Activated T-cell treated with anti-CD3 and anti-CD28 coated beads, Interleukin-2, amount 50 U/mL, for 72 hours (primary cell): ENCODE data around the gene RNF150. TPM values are rescaled to one million over a fixed set of nuclear protein-coding genes. Genes with fewer than 3 reads are reported as not detected.
"Not testable (repeated sequence)": the region's sequence is repeated elsewhere in the genome, so short reads cannot be mapped to it uniquely, and the experiment has no call there.

ENCODE experiments used
- ATAC-seq, 2 donors: fragments of 150-1000 bp; cut with Tn5 transposase; replicated peaks in 1 of 2; 2 replicates each; pipeline ENCODE4 v1.10.0; 2021; ENCODE audit warnings: moderate library complexity in 2 of 2, mild to moderate bottlenecking in 1 of 2
- DNase-seq, 2 donors: peaks; one replicate each; pipeline ENCODE4 v3.0.0; 2021 to 2022; ENCODE audit warnings: mixed read lengths in 1 of 2
- H3K27ac Mint-ChIP-seq: one replicate; pipeline ENCODE4 v1.8.0; 2022; ENCODE audit warnings: mild to moderate bottlenecking, moderate library complexity, mixed read lengths
- H3K27me3 Mint-ChIP-seq: one replicate; pipeline ENCODE4 v1.8.0; 2022; ENCODE audit warnings: low read depth, mixed read lengths
- H3K36me3 Mint-ChIP-seq, 2 donors: one replicate each; pipeline ENCODE4 v1.8.0; 2022; ENCODE audit warnings: mixed read lengths in 2 of 2, mild to moderate bottlenecking in 1 of 2; ENCODE audit not compliant: insufficient read depth in 2 of 2
- H3K4me1 Mint-ChIP-seq: one replicate; pipeline ENCODE4 v1.8.0; 2022; ENCODE audit warnings: low read depth, mixed read lengths
- H3K4me3 Mint-ChIP-seq, 2 donors: one replicate each; pipeline ENCODE4 v1.8.0; 2022; ENCODE audit warnings: mild to moderate bottlenecking in 2 of 2, mixed read lengths in 2 of 2, moderate library complexity in 2 of 2
- H3K9me3 Mint-ChIP-seq, 2 donors: one replicate each; pipeline ENCODE4 v1.8.0; 2022; ENCODE audit warnings: mixed read lengths in 2 of 2
- total RNA-seq, 2 donors: library from RNA; stranded (reverse); gene quantifications; one replicate each; pipeline ENCODE4 v1.2.3, GENCODE V29; 2022

RNF150 gene
- total RNA-seq, 2 donors from 2014 or later: 0.10 to 0.46 TPM

DNA sequence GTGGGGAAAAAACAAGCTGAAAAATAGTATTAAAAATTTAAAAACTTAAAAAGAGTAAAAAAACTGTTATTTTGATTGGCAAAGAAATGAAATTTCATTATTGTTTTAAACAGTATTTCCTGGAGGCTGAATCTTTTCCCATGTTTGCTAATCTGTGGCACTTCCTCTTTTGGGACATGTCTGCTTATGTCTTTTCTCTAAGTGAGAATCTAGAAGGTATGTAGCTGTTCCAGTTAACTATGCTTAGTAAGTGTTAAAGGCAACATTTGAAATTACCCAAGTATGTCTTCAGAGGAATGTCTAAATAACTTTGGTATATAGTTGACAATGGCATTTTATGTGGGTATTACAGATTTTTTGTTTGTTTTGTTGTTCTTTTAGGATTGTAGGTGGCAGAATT lies 295.5 kb downstream of the RNF150 start:
- Mint-ChIP-seq H3K9me3 (no peaks in the 10 kb centered on the region), H3K4me3 (no peak overlapping the region), H3K4me1 (no peaks in the 10 kb centered on the region), H3K36me3 (no peaks in the 10 kb centered on the region), H3K27ac (no peak overlapping the region), H3K27me3 (no peaks in the 10 kb centered on the region)
- DNase-seq: no peak
- no peak for ATAC-seq

DNA sequence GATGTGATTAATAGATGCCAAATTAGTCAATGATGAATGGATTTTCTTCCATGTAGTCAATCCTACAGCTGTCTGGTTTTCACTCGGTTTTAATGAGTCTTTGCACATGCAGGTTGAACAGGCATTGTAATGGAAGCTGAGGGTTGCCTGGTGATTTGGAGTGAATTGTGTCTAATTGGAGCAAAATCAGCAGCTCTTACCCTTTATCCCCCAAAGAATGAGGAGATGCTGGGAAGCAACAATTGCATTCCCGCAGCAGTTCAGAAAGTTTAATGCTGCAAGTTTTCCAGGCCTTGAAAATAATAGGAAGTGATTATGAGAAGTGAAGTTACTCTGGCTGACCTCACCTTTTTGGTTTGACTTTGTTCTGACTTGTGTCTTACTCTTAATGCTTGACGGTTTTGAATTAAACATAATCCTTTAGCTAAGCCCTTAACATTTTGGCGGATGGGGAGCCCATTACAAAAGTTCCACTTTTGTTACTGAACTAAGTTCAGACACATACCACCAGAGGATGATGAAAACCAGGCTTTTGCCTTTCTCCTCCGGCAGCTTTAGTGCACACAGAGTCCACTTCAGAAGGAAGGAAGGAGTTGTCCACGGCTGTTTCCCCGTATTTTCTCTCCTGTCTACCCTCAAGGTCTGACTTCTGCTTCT lies 298.3 kb downstream of the RNF150 start:
- H3K36me3 Mint-ChIP-seq: no peaks in the 10 kb centered on the region
- DNase-seq (no peak), ATAC-seq (no peak)
- no peaks in the 10 kb centered on the region for H3K27me3 Mint-ChIP-seq
- peaks cover 0 to 2% of the 10 kb centered on the region in 2 donors for H3K9me3 Mint-ChIP-seq
- H3K4me3 Mint-ChIP-seq: no peak overlapping the region
- no peaks in the 10 kb centered on the region for H3K4me1 Mint-ChIP-seq
- H3K27ac Mint-ChIP-seq: no peak overlapping the region

DNA sequence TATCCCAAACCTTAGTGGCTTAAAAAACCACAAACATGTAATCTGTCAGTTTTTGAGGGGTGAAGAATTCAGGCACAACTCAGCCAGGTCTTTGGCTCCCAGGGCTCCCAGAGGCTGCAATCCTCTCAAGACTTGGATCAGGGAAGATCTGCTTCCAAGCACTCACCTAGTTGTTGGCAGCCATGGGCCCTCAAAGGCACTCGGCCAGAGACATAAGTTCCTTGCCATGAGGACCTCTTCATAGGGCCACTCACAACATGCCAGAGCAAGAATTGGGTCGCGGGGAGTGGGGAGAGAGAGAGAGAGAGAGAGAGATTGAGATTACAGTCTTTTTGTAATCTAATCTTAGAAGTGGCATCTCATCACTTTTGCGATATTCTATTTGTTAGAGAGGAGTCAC lies 300.0 kb downstream of the RNF150 start:
- peaks cover 0 to 2% of the 10 kb centered on the region in 2 donors for H3K9me3 Mint-ChIP-seq
- H3K27ac Mint-ChIP-seq: no peak overlapping the region
- no peaks in the 10 kb centered on the region for H3K36me3 Mint-ChIP-seq
- H3K4me3 Mint-ChIP-seq: no peak overlapping the region
- ATAC-seq (no peak), DNase-seq (no peak)
- no peaks in the 10 kb centered on the region for H3K4me1 Mint-ChIP-seq
- no peaks in the 10 kb centered on the region for H3K27me3 Mint-ChIP-seq

DNA sequence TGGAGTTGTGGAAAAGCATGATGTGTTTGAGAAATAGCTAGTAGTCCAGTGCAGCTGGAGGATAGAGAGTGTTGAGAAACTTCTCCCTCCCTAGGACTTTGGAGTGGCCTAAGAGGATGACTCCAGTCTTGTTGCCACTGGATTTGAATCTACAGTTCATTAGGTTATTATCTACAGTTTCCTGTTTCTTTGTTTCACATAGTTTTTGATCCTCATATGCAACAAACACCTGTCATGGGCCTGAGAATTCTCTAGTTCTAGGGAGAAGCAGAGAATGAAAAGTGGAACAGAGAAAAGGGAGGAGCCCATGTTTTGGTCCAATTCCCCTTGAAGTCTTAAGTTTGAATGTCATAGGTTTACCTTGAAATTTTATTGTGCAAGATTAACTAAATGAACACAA lies 303.4 kb downstream of the RNF150 start:
- ATAC-seq (no peak), DNase-seq (no peak)
- Mint-ChIP-seq H3K27me3 (no peaks in the 10 kb centered on the region), H3K36me3 (no peaks in the 10 kb centered on the region), H3K4me1 (no peaks in the 10 kb centered on the region), H3K4me3 (no peak overlapping the region), H3K9me3 (peaks cover 0 to 2% of the 10 kb centered on the region in 2 donors), H3K27ac (no peak overlapping the region)

DNA sequence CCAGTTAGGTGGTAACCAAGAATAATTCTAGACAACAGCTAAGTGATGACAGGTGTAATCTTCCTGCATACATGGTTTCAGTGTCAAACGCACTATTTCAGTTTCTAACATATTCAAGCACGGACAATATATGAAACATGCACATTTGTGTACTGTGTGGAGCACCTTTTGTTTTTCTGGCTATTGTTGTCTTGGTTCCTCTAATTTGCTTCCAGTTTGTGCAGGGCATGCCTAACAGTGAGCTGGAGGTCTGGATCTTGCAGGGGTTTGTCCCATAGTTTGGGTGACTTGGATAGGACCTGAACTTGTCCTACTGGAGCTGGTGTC lies 306.6 kb downstream of the RNF150 start:
- H3K9me3 Mint-ChIP-seq: peaks cover 0 to 2% of the 10 kb centered on the region in 2 donors
- H3K27ac Mint-ChIP-seq: no peak overlapping the region
- DNase-seq: no peak
- no peak for ATAC-seq
- no peak overlapping the region for H3K4me3 Mint-ChIP-seq
- H3K36me3 Mint-ChIP-seq: peaks cover 0 to 1% of the 10 kb centered on the region in 2 donors
- H3K4me1 Mint-ChIP-seq: no peaks in the 10 kb centered on the region
- H3K27me3 Mint-ChIP-seq: no peaks in the 10 kb centered on the region

DNA sequence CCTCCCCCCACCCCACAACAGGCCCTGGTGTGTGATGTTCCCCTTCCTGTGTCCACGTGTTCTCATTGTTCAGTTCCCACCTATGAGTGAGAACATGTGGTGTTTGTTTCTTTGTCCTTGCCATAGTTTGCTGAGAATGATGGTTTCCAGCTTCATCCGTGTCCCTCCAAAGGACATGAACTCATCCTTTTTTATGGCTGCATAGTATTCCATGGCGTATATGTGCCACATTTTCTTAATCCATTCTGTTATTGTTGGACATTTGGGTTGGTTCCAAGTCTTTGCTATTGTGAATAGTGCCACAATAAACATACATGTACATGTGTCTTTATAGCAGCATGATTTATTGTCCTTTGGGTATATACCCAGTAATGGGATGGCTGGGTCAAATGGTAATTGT lies 312.7 kb downstream of the RNF150 start:
- not testable (repeated sequence) for DNase-seq, H3K9me3 Mint-ChIP-seq, ATAC-seq, H3K27ac Mint-ChIP-seq, H3K27me3 Mint-ChIP-seq, H3K4me3 Mint-ChIP-seq, H3K36me3 Mint-ChIP-seq, H3K4me1 Mint-ChIP-seq

DNA sequence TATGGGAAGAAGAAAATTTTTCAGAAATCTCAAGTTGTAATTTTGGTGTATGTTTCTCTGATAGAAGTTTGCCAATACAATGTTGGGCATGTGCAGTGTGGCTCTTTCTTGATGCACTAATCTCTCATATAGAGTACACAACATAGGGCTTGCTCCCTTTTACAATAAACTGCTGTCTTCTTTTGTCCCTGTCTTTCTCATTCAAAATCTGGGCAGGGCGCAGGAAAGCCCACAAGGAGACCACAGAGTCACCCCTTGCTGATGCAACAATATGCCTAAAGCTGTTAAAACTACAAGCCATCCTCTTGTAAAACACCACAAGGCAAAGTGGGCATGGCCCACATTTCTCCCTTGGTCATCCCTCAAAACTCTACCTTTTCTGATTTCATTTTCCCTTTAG lies 313.7 kb downstream of the RNF150 start:
- no peaks in the 10 kb centered on the region for H3K27me3 Mint-ChIP-seq
- peaks cover 1 to 3% of the 10 kb centered on the region in 2 donors for H3K9me3 Mint-ChIP-seq
- H3K4me3 Mint-ChIP-seq: no peak overlapping the region
- H3K36me3 Mint-ChIP-seq: peaks cover 0 to 1% of the 10 kb centered on the region in 2 donors
- no peak for ATAC-seq
- DNase-seq: no peak
- no peaks in the 10 kb centered on the region for H3K4me1 Mint-ChIP-seq
- H3K27ac Mint-ChIP-seq: no peak overlapping the region

DNA sequence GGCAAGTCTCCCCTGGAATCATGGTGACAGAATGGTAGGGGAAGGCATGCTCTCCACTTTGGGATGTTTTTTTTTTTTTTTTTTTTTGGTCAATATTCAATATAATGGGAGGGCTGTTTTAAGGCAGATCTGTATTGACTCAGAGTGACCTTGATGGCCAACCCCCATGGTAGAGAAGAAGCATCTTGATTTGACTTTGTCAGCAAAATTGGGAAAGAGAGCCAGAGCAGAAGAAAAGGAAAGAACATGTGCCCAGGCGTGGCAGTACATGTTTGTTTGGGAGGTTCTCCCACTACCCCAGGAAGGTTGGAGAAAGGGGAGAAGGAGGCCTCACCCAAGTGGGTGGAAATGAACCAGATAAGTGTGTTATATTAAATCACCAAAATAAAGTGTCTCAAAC lies 314.8 kb downstream of the RNF150 start:
- no peaks in the 10 kb centered on the region for H3K4me1 Mint-ChIP-seq
- DNase-seq (no peak), ATAC-seq (no peak)
- H3K4me3 Mint-ChIP-seq: no peak overlapping the region
- no peaks in the 10 kb centered on the region for H3K27me3 Mint-ChIP-seq
- H3K9me3 Mint-ChIP-seq: peaks cover 1 to 3% of the 10 kb centered on the region in 2 donors
- no peak overlapping the region for H3K27ac Mint-ChIP-seq
- H3K36me3 Mint-ChIP-seq: peaks cover 0 to 1% of the 10 kb centered on the region in 2 donors

DNA sequence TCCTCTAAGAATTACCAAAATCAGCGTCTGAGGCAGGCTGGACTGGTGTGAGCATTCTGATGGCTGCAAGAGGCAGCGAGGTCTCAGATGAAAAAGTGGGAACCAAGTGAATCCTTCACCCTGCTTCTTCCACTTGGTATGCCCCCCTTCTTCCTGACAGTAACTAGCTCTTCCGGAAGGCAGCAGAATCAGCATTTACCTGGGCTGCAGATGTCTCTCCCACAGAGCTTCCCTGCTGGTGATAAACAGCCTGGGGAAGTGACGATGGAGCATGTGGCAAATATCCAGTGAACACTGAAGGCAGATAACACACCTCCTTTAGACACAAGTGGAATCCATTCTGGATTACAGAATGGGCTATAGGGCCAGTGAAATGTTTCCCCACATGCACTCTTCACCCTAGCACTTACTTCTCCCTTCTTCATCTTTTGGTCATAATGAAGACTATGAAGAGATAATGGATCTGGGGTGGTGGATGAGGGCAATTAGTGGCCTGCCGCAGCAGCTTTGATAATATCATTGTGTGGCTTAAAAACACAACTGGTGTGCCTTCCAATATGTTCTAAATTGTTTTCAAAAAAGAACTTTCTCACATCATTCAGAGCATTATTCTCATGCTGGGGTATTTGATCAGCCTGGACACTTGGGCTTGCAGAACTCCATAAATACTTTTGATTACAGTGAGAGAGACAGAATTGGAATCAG lies 316.3 kb downstream of the RNF150 start:
- ATAC-seq (no peak), DNase-seq (no peak)
- no peak overlapping the region for H3K4me3 Mint-ChIP-seq
- H3K4me1 Mint-ChIP-seq: no peaks in the 10 kb centered on the region
- peaks cover 5% of the 10 kb centered on the region for H3K27me3 Mint-ChIP-seq
- H3K9me3 Mint-ChIP-seq: peaks cover 1 to 3% of the 10 kb centered on the region in 2 donors
- no peak overlapping the region for H3K27ac Mint-ChIP-seq
- no peaks in the 10 kb centered on the region for H3K36me3 Mint-ChIP-seq

DNA sequence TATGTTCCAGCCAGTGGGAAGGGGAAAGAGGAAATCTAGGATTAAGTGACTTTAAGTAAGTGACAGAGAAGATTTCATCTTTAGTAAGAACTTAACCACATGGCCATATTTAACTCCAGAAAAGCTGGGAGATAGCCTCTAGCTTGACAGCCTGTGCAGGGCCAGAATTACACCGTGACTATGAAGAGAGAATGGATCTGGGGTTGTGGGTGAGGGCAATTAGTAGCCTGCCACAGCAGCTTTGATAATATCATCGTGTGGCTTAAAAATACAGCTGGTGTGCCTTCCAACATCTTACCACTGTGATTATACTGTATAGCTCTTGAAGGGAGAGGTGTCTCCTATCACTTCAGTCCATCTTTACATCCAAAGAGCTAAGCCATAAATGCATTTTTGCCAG lies 319.5 kb downstream of the RNF150 start:
- no peak for DNase-seq
- H3K27me3 Mint-ChIP-seq: peaks cover 17% of the 10 kb centered on the region
- no peak for ATAC-seq
- no peak overlapping the region for H3K4me3 Mint-ChIP-seq
- no peaks in the 10 kb centered on the region for H3K36me3 Mint-ChIP-seq
- no peak overlapping the region for H3K27ac Mint-ChIP-seq
- H3K4me1 Mint-ChIP-seq: no peaks in the 10 kb centered on the region
- H3K9me3 Mint-ChIP-seq: peaks cover 0 to 3% of the 10 kb centered on the region in 2 donors

DNA sequence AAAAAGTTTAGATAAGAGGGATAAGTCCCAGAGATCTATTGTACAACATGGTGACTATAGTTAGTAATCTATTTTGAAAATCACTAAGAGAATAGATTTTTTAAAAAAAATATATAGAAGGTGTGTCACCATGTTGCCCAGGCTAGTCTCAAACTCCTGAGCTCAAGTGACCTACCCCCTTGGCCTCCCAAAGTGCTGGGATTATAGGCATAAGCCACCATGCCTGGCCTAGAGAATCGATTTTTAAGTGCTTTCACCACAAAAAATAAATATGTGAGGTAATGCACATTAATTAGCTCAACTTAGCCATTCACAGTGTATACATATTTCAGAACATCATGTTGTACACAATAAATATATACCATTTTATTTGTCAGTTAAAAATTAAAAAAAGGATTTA lies 320.4 kb downstream of the RNF150 start:
- ATAC-seq (no peak), DNase-seq (no peak)
- Mint-ChIP-seq H3K4me3 (no peak overlapping the region), H3K27me3 (peaks cover 18% of the 10 kb centered on the region), H3K4me1 (no peaks in the 10 kb centered on the region), H3K27ac (no peak overlapping the region), H3K9me3 (peaks cover 0 to 3% of the 10 kb centered on the region in 2 donors), H3K36me3 (no peaks in the 10 kb centered on the region)

DNA sequence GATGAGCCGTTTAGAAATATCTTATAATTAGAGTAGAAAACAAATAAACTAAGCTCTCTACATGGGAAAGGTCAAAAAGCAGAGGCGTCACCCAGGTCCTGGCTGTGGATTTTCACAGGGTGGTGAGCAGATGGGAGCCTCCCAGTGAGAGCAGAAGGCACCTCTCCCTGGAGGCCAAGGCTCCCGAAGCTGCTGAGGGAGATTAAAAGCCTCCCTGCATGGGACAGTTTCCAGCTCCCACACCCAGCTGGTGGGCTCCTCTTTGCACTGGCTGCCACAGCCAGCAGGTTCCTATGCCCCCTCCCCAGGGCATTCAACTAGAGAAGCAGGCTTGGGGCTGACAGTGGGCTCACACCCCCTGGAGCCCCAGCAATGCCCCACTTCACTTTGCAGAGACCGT lies 321.8 kb downstream of the RNF150 start:
- Mint-ChIP-seq H3K36me3 (no peaks in the 10 kb centered on the region), H3K27me3 (peaks cover 26% of the 10 kb centered on the region), H3K27ac (no peak overlapping the region), H3K4me3 (no peak overlapping the region), H3K4me1 (no peaks in the 10 kb centered on the region), H3K9me3 (peaks cover 0 to 3% of the 10 kb centered on the region in 2 donors)
- ATAC-seq: no peak
- no peak for DNase-seq

DNA sequence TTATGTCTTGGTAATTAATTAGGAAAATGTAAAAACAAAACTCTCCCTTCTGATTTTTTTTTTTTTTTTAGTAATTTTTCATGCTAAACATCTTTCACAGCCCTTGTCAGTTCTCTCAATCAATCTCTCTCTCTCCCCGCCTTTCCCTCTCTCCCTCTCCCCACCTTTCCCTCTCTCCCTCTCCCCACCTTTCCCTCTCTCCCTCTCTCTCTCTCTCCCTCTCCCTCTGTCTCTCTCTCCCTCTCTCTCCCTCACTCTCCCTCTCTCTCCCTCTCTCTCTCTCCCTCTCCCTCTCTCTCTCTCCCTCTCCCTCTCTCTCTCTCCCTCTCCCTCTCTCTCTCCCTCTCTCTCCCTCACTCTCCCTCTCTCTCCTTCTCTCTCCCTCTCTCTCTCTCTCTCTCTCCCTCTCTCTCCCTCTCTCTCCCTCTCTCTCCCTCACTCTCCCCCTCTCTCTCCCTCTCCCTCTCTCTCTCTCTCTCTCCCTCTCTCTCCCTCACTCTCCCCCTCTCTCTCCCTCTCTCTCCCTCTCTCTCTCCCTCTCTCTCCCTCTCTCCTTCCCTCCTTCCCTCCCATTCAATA lies 322.6 kb downstream of the RNF150 start:
- DNase-seq, H3K9me3 Mint-ChIP-seq, H3K4me3 Mint-ChIP-seq, H3K4me1 Mint-ChIP-seq, H3K36me3 Mint-ChIP-seq, ATAC-seq, H3K27ac Mint-ChIP-seq: not testable (repeated sequence)
- peaks cover 33% of the 10 kb centered on the region for H3K27me3 Mint-ChIP-seq
